PC-3 (cell line): ENCODE results near the gene ANKRD40CL.

Experiments used
- CTCF ChIP-seq: fragments of 300-600 bp; sonication (generic); conservative IDR thresholded peaks from 2 replicates; pipeline ENCODE4 v1.5.1; 2017; ENCODE audit warnings: antibody characterized with exemption, low read depth, mild to moderate bottlenecking, low read length
- EZH2 ChIP-seq: fragments of 300-600 bp; sonication (generic); IDR thresholded peaks from one replicate; pipeline ENCODE4 v1.6.1; 2017; ENCODE audit warnings: antibody characterized with exemption, mild to moderate bottlenecking, low read length; ENCODE audit not compliant: unreplicated experiment

GRCh38 chr17:50798424-50799288, 31.3 kb upstream of the ANKRD40CL start:
- TF ChIP-seq CTCF (no peak), EZH2 (no peak)
